SIG-M5 (cell line): ENCODE results near the gene SMAD3.

ENCODE experiments used
- DNase-seq: peaks from one replicate; lab custom pipeline; 2025; lab: John Stamatoyannopoulos, UW

The SMAD3 gene

DNA sequence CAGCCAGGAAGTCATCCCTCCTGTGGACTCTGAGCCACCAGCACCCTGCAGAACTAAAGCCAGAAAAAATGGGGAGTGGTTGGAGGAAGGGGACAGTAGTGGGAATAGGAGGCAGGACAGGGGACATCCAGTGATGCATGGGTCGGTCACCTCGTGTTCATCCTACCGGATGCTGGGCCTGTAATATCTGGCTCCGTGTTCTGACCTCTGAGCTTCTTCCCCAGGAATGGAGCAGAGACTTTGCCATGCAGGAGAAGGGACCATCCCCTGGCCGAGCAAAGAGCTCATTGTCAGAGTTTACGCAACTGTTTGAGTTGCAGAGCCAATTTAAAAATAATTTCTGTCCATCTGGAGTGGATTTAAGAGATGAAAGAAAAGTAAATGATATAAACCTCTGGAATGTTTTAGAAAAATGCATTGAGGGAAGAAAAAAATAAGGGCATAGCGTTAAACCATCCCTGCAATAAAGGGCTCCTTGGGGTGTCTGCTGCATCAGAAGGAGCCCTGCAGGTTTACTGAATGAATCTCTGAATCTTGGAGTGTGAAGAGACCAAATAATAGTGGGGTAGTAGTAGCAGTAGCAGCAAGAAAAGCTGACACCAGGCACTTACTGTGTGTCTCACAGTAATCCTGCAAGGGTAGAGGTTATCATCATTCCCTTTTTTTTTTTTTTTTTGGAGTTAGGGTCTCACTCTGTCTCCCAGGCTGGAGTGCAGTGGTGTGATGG, 118.2 kb downstream of the SMAD3 start:
- DNase-seq, result no peak

- no peak for DNase-seq
These were observed 119.0 kb downstream of the SMAD3 start for GRCh38 chr15:67184208-67184925.

GRCh38 chr15:67185051-67185450, 119.6 kb downstream of the SMAD3 start:
- no peak for DNase-seq

DNA sequence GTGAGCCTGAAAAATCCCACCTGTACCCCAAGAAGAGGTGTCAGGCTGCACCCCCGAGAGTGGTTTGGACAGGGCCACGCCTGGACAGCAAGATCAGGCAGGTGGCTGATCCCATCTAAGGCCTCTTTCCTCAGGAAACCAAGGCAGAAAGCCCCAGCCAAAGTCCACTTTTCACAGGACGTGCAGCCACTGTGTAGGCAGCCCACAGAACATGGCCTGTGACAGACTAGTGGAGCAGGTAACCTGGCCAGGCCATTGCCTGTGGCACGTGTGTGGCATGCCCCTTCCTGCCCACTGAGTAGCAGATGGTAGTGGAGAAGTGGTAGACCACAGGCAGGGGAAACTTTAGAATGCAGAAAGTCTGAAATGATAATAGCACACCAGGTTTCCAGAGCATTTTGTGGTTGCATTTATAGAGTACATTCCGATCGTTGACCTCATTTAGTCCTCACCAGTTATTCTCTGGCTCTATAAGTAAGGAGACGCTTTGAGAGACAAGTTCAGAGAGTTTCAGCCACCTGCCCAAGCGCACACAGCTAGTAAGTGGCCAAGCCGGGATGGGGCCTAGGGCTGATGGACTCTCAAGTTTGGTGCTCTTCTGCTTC, 120.3 kb downstream of the SMAD3 start:
- DNase-seq, result no peak

GRCh38 chr15:67186226-67186649, 120.8 kb downstream of the SMAD3 start:
- DNase-seq, result no peak

DNA sequence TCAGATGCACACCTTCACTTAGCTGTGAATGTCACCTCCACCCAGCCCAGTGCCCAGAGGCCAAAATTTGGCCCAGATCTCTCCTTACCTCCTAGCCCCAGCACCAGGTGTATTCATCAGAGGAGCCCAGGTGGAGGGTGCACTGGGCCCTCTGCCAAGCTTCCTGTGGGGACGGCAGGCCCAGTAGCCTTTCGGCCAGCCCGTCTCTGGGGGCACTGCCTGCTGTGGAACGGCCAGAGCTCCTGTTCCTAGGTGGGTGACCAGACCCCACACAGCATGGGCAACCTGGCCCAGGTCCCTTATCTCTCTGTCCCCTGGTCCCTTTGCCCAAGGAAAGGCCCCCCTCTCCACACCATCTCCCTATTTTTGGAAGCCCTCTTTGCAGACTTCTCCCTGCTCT, 121.3 kb downstream of the SMAD3 start:
- no peak for DNase-seq

GRCh38 chr15:67187351-67187854, 122.0 kb downstream of the SMAD3 start:
- DNase-seq, result no peak

- DNase-seq, result no peak
These were observed 123.3 kb downstream of the SMAD3 start for GRCh38 chr15:67188551-67189218.

DNA sequence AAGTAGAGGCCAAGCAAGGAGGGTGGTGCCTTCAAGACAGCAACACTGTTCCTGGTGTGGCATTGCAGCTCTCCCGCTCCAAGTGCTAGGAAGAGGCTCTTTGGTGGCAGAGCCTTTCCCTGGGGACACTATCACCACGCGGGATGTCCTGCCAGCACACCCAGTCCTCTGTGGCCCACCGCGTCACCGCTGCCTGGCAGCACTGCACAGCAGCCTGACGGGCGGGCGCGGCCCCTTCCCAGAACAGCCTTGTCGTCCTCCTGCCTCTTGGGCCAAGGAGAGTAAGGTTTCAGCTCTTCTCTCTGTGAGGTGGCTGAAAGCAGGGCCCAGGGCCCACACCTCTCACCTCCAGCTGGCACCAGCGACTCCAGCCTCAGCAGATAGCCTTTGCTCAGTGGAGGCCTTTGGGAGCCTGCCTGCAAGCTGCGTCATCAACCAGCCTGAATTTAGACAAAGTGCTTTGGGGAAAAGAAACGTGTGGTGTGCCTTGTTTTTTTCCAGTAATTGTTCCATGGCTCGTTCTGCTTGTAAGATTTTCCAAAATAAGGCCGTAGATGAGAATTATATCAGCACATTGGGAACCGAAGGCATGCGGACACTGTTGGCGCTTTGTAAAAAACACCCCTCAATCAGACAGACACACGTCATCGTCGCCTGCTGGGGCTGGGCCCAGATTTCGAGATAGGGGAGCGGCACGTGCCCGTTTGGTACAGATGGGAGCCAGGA, 124.1 kb downstream of the SMAD3 start:
- no peak for DNase-seq

DNA sequence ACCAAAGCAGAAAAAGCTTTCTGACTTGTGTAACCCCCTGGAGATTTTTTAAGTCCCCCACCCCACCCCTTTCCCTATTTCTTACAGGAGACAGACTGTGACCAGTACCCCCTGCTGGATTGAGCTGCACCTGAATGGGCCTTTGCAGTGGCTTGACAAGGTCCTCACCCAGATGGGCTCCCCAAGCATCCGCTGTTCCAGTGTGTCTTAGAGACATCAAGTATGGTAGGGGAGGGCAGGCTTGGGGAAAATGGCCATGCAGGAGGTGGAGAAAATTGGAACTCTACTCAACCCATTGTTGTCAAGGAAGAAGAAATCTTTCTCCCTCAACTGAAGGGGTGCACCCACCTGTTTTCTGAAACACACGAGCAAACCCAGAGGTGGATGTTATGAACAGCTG, 124.9 kb downstream of the SMAD3 start:
- no peak for DNase-seq

DNA sequence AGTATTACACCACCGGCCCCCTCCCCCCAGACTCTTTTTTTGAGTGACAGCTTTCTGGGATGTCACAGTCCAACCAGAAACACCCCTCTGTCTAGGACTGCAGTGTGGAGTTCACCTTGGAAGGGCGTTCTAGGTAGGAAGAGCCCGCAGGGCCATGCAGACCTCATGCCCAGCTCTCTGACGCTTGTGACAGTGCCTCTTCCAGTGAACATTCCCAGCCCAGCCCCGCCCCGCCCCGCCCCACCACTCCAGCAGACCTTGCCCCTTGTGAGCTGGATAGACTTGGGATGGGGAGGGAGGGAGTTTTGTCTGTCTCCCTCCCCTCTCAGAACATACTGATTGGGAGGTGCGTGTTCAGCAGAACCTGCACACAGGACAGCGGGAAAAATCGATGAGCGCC, 125.4 kb downstream of the SMAD3 start:
- no peak for DNase-seq

DNA sequence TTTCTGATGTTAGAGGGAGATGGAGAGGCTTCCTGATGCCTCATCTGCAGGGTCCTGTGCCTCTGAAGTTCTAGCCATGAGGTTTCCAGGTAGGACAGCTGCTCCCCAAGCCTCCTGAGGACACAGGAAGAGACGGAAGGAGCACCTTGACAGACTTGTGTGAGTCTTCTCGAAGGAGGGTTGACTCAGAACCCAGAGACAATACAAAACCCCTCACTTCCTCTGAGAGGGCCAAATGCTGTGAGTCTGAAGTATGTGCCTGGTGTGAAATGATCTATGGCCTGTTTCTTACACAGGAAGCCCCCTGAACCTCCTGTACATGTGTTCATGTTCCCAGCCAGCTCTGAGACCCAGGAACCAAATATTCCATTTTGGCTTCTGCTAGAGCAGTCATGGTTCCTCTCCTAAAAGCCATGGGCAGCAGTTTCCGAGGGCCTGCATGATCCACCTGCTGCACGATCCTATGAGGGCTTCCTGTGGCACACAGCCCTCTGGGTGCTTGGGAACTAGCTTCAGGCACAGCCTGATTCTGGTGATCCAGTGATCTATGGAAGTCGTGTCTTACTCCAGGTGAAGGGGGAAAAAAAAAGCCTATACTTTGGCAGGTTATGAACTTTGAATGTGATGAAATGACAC, 126.9 kb downstream of the SMAD3 start:
- no peak for DNase-seq

DNA sequence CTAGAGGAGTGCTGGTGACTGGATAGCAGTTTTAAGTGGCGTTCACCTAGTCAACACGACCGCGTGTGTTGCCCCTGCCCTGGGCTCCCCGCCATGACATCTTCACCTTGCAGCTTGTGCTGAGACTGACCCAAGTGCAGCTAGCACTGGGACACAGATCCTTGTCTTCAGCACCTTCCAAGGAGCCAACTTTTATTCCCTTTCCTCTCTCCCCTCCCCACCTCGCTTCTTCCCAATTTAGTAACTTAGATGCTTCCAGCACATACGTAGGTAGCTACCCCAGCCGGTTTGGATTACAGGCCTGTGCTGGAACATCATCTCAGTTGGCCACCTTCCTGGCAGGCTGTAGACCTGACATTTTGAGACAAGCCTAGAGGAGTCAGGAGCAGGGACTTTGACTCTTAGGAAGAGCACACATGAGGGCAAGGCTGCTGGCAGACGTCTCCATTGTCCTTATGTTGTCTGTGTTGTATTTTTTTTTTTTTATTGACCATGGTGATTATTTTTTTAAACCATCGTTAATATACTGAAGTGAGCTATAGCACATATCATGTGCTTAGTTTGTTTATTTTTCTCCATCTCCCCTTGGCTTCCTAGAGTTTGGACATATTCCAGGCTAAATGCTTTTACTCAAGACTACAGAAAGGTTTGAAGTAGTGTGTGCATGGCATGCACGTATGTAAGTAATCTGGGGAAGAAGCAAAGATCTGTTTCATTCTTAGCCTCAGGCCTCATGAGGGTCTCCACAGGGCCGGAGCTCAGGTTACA, 128.0 kb downstream of the SMAD3 start:
- DNase-seq, result no peak

GRCh38 chr15:67194171-67195114, 129.0 kb downstream of the SMAD3 start:
- DNase-seq, result no peak

DNA sequence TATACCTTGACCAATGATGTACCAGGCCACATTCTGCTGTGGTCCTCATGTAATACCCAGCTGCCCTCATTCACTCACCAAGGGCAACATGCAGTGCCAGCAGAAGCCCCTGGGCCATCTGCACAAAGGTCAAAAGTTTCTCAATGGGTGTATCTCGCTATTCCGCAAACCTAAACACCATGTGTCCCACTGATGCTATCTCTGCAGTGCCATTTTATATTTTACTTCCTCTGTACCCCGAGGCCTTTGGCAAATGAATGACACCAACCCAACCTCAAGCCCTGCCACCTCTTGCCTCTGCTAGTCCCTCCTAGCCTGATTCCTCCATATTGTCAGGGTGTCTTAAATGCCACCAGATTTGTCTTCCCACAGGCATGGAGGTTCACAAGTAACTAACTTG, 129.9 kb downstream of the SMAD3 start:
- no peak for DNase-seq

DNA sequence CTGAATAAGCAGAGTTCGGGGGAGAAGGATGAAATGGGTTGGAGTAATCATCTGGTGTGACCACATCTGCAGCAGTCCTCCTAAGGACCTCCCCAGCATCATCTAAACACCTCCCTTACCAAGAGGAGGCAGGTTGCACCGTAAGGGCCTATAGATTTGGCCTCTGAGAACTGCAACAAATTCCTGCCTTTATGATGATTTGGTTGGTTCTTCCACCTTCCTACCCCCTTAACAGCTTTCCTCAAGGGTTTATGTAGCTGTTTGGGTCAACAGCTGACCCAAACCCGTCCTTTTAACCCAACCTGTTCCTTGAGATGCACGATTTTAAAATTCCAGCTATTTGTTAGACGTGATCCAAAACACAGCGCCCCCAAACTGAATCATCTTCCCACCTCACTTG, 130.8 kb downstream of the SMAD3 start:
- DNase-seq, result no peak

- no peak for DNase-seq
These were observed 131.4 kb downstream of the SMAD3 start for GRCh38 chr15:67196672-67197363.

- no peak for DNase-seq
These were observed 131.9 kb downstream of the SMAD3 start for GRCh38 chr15:67197364-67197695.

DNA sequence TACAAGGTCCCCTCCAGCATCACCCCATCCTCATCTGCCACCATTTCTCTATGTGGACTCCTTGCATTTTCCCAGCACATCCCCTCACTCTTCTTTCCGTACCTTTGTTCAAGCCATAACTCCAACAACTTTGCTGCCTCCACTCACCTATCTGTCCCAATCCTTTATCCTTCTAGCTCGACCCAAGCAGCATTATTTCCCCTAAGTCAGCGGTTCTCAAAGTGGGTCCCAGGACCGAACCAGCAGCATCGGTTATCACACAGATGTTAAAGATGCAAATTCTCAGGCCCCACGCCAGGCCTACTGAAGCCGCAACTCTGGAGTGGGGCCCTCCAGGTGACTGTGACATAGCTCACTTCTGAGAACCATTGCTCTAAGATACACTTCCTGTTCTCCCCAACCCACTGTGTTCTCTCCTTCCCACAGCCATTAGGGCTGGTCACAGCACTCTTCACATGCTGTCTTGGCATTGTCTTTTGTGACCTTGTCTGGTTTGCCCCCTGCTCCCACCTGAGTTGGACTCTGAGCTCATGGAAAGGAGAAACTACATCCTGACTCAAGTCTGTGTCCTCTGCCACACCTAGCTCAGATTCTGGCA, 132.9 kb downstream of the SMAD3 start:
- DNase-seq, result no peak
